Neural cell (in vitro differentiated cells): Measurements from ENCODE around the gene SECTM1. TPM values are rescaled to one million over a fixed set of nuclear protein-coding genes. Genes with fewer than 3 reads are reported as not detected.

Experiments
- H2AFZ ChIP-seq: fragments of 200-600, 300-800 bp; sonication (generic), shearing (Covaris generic); 2 replicates; pipeline ENCODE4 v1.6.0; 2014; ENCODE audit warnings: low read depth, mild to moderate bottlenecking, antibody characterized with exemption, low read length, moderate library complexity
- H3F3A ChIP-seq: fragments of 200-600 bp; shearing (Covaris generic); 2 replicates; pipeline ENCODE4 v1.6.1; 2016; ENCODE audit warnings: mild to moderate bottlenecking, moderate library complexity, mixed read lengths, antibody characterized with exemption, low read length; ENCODE audit not compliant: insufficient read depth, poor library complexity, severe bottlenecking
- H3K27ac ChIP-seq: fragments of 200-600, 300-800 bp; sonication (generic), shearing (Covaris generic); 2 replicates; pipeline ENCODE4 v1.5.1; 2014; ENCODE audit warnings: mild to moderate bottlenecking, low read length, moderate library complexity
- H3K27me3 ChIP-seq: fragments of 300-800, 200-600 bp; sonication (generic), shearing (Covaris generic); 2 replicates; pipeline ENCODE4 v1.6.0; 2014; ENCODE audit warnings: mild to moderate bottlenecking, low read depth, low read length, moderate library complexity; ENCODE audit not compliant: insufficient read depth
- H3K36me3 ChIP-seq: fragments of 300-800, 200-600 bp; sonication (generic), shearing (Covaris generic); 2 replicates; pipeline ENCODE4 v1.5.1; 2014; ENCODE audit warnings: mild to moderate bottlenecking, antibody characterized with exemption, low read length, moderate library complexity; ENCODE audit not compliant: insufficient read depth
- H3K4me2 ChIP-seq: fragments of 300-800, 200-600 bp; sonication (generic), shearing (Covaris generic); 2 replicates; pipeline ENCODE4 v1.6.0; 2014; ENCODE audit warnings: mild to moderate bottlenecking, low read length
- H3K4me3 ChIP-seq: fragments of 300-800, 200-600 bp; sonication (generic), shearing (Covaris generic); 2 replicates; pipeline ENCODE4 v1.5.1; 2014; ENCODE audit warnings: mild to moderate bottlenecking, low read length, moderate library complexity
- H3K79me2 ChIP-seq: fragments of 200-600 bp; shearing (Covaris generic); replicated peaks from 2 replicates; pipeline ENCODE4 v1.6.0; 2014; ENCODE audit warnings: mild to moderate bottlenecking, low read length, moderate library complexity; ENCODE audit not compliant: insufficient read depth
- H3K9ac ChIP-seq: fragments of 300-800, 200-600 bp; sonication (generic), shearing (Covaris generic); 2 replicates; pipeline ENCODE4 v1.6.1; 2016; ENCODE audit warnings: mild to moderate bottlenecking, low read length, mixed read lengths
- H3K9me2 ChIP-seq: fragments of 200-600 bp; shearing (Covaris generic); 2 replicates; pipeline ENCODE4 v1.6.1; 2016; ENCODE audit warnings: mild to moderate bottlenecking, low read length, mixed read lengths; ENCODE audit not compliant: insufficient read depth
- H3K9me3 ChIP-seq: fragments of 200-600, 300-800 bp; sonication (generic), shearing (Covaris generic); 2 replicates; pipeline ENCODE4 v1.6.1; 2016; ENCODE audit warnings: mild to moderate bottlenecking, mixed run types, low read length, moderate library complexity, mixed read lengths
- H4K20me1 ChIP-seq: fragments of 200-600 bp; shearing (Covaris generic); 2 replicates; pipeline ENCODE4 v1.6.1; 2016; ENCODE audit warnings: mild to moderate bottlenecking, mixed run types; ENCODE audit not compliant: insufficient read depth
- EP300 ChIP-seq: fragments of 450-650 bp; conservative IDR thresholded peaks from 2 replicates; pipeline ENCODE4 v1.6.1; 2014; ENCODE audit warnings: antibody characterized with exemption, mild to moderate bottlenecking, moderate library complexity; ENCODE audit not compliant: poor library complexity, severe bottlenecking
- EZH2 ChIP-seq: fragments of 200-600, 300-800 bp; shearing (Covaris generic), sonication (generic); IDR thresholded peaks from 2 replicates; pipeline ENCODE4 v1.6.1; 2014; ENCODE audit warnings: antibody characterized with exemption, low read length, borderline replicate concordance, mild to moderate bottlenecking; ENCODE audit not compliant: insufficient read depth, poor library complexity, severe bottlenecking
- POLR2AphosphoS5 ChIP-seq: IDR thresholded peaks from 2 replicates; pipeline ENCODE4 v1.6.1; 2012
- RAD21 ChIP-seq: fragments of 450-650 bp; conservative IDR thresholded peaks from 2 replicates; pipeline ENCODE4 v1.6.1; 2014; ENCODE audit warnings: antibody characterized with exemption, mild to moderate bottlenecking, moderate library complexity
- REST ChIP-seq: IDR thresholded peaks from 2 replicates; pipeline ENCODE4 v1.6.1; 2012; ENCODE audit warnings: borderline replicate concordance
- SMC3 ChIP-seq: fragments of 450-650 bp; conservative IDR thresholded peaks from 2 replicates; pipeline ENCODE4 v1.6.1; 2014; ENCODE audit warnings: antibody characterized with exemption, mild to moderate bottlenecking, moderate library complexity; ENCODE audit not compliant: poor library complexity
- TAF1 ChIP-seq: IDR thresholded peaks from 2 replicates; pipeline ENCODE4 v1.6.1; 2012; ENCODE audit warnings: low read depth
- polyA plus RNA-seq: library from polyadenylated mRNA; depleted of rRNA; stranded (reverse); fragments of >200 nt; gene quantifications from 2 replicates; pipeline ENCODE4 v1.2.3, GENCODE V29; 2014

Gene SECTM1
- polyA plus RNA-seq, 1 donor from 2014 or later = not detected

DNA sequence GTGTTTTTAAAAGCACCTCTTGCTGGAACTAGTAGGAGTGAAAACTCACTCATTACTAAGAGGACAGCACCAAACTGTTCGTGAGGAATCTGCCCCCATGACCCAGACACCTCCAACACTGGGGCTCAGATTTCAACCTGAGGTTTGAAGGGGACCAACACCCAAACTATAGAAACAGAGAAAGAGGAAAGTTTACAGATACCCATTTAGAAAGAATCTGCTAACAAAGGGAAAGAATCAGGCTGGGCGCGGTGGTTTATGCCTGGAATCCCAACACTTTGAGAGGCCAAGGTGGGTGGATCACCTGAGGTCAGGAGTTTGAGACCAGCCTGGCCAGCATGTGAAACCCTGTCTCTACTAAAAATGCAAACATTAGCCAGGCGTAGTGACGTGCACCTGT, 56.6 kb downstream of the SECTM1 start:
- Histone ChIP-seq H4K20me1 (no peaks in the 10 kb centered on the region), H3K4me2 (no peak overlapping the region), H3K27ac (no peak overlapping the region), H3K36me3 (no peaks in the 10 kb centered on the region), H3K9me3 (no peaks in the 10 kb centered on the region), H2AFZ (no peak overlapping the region), H3K79me2 (peaks cover 7% of the 10 kb centered on the region), H3K9ac (no peak overlapping the region), H3K9me2 (no peaks in the 10 kb centered on the region), H3K4me3 (no peak overlapping the region), H3K27me3 (no peaks in the 10 kb centered on the region), H3F3A (no peaks in the 10 kb centered on the region)
- no peak for TF ChIP-seq EZH2
- TF ChIP-seq RAD21 = no peak
- TF ChIP-seq REST = no peak
- no peak for TF ChIP-seq EP300

- Histone ChIP-seq H3K27me3 (no peaks in the 10 kb centered on the region), H3K9ac (no peak overlapping the region), H3K9me2 (no peaks in the 10 kb centered on the region), H3K4me3 (no peak overlapping the region), H2AFZ (no peak overlapping the region), H3F3A (no peaks in the 10 kb centered on the region), H3K4me2 (no peak overlapping the region), H3K9me3 (no peaks in the 10 kb centered on the region), H3K27ac (no peak overlapping the region), H4K20me1 (peaks cover 7% of the 10 kb centered on the region), H3K36me3 (no peaks in the 10 kb centered on the region), H3K79me2 (peaks cover 23% of the 10 kb centered on the region)
- TF ChIP-seq REST (no peak), RAD21 (no peak), SMC3 (no peak), POLR2AphosphoS5 (no peak), EZH2 (no peak), TAF1 (no peak)
These were observed 58.2 kb downstream of the SECTM1 start for GRCh38 chr17:82275326-82275725.
